HepG2 (cell line): ENCODE results near the gene DRC3. TPM values are rescaled to one million over a fixed set of nuclear protein-coding genes. Genes with fewer than 3 reads are reported as not detected.

Experiments
- ZNF292 ChIP-seq: sonication (generic); formaldehyde crosslinking; IDR thresholded peaks from 2 replicates; pipeline ENCODE4 v1.8.1; 2022; ENCODE audit warnings: mild to moderate bottlenecking, low read depth, missing genetic modification reagents, borderline replicate concordance
- ZNF367 ChIP-seq: sonication (generic); formaldehyde crosslinking; IDR thresholded peaks from 2 replicates; pipeline ENCODE4 v1.4.0; 2020; ENCODE audit warnings: missing genetic modification reagents, borderline replicate concordance
- ZNF550 ChIP-seq: sonication (generic); formaldehyde crosslinking; IDR thresholded peaks from 2 replicates; pipeline ENCODE4 v1.4.0; 2020; ENCODE audit warnings: mild to moderate bottlenecking, missing genetic modification reagents, borderline replicate concordance
- ZNF792 ChIP-seq: IDR thresholded peaks from 2 replicates; pipeline ENCODE4 v1.6.1; 2016
- ZSCAN25 ChIP-seq: sonication (generic); formaldehyde crosslinking; IDR thresholded peaks from 2 replicates; pipeline ENCODE4 v1.8.0; 2022; ENCODE audit warnings: mild to moderate bottlenecking, missing genetic modification reagents
- polyA plus RNA-seq, 8 experiments: library from polyadenylated mRNA; depleted of rRNA in 3 of 8; stranded (reverse) in 7 of 8; unstranded in 1 of 8; fragments of >200 nt; fragmentation: Illumina TruSeq in 4 of 8; extraction: Trizol in 4 of 8; gene quantifications; 2 replicates each; pipeline versions ENCODE4 v1.2.1 to v1.2.3, GENCODE V29; 2011 to 2016; ENCODE audit warnings: low read depth in 4 of 8, missing spikeins in 1 of 8, mixed read lengths in 1 of 8; ENCODE audit not compliant: insufficient read depth in 1 of 8
- total RNA-seq, 5 experiments: library from RNA; depleted of rRNA; stranded (reverse); fragments of >200 nt; fragmentation: Illumina TruSeq; extraction: Trizol; gene quantifications; 2 replicates each; pipeline ENCODE4 v1.2.3, GENCODE V29; 2016; ENCODE audit warnings: low read depth in 1 of 5

Gene DRC3
- total and polyA plus RNA-seq, 2 of the 13 experiments (the other 11 are each of a cell fraction or from before 2014, with no cell fraction given) = 0.53 to 0.87 TPM

- TF ChIP-seq ZNF292 (no peak), ZNF367 (no peak), ZNF550 (CRISPR knock-in tag) (no peak), ZNF792 (CRISPR knock-in tag) (no peak), ZSCAN25 (CRISPR knock-in tag) (no peak)
Observed at GRCh38 chr17:18065546-18065945, 92.9 kb downstream of the DRC3 start (continued).

Other genes with a start within 250 kb of the DRC3 start
- 12.6 and 34.3 TPM in 2 replicates for gene SREBF1, start 135.9 kb upstream of the DRC3 start, total RNA-seq (2016; rRNA removed; fragmentation: Illumina TruSeq; extraction: Trizol)
- 38.0 and 57.5 TPM in 2 replicates for gene SREBF1, start 135.9 kb upstream of the DRC3 start, polyA plus RNA-seq (2011; rRNA removed)
- 4.5 and 4.7 TPM in 2 replicates for gene TOM1L2, start 462 bp upstream of the DRC3 start, total RNA-seq (2016; rRNA removed; fragmentation: Illumina TruSeq; extraction: Trizol)
- gene TOM1L2, start 462 bp upstream of the DRC3 start, polyA plus RNA-seq (2011; rRNA removed) = 7.4 and 9.1 TPM in 2 replicates
- 14.2 and 15.0 TPM in 2 replicates for gene ATPAF2, start 66.3 kb downstream of the DRC3 start, total RNA-seq (2016; rRNA removed; fragmentation: Illumina TruSeq; extraction: Trizol)
- gene ATPAF2, start 66.3 kb downstream of the DRC3 start, polyA plus RNA-seq (2011; rRNA removed) = 16.0 and 16.5 TPM in 2 replicates
- gene GID4, start 66.5 kb downstream of the DRC3 start, total RNA-seq (2016; rRNA removed; fragmentation: Illumina TruSeq; extraction: Trizol) = 4.3 and 5.5 TPM in 2 replicates
- gene GID4, start 66.5 kb downstream of the DRC3 start, polyA plus RNA-seq (2011; rRNA removed) = 4.7 and 6.1 TPM in 2 replicates
- gene DRG2, start 115.1 kb downstream of the DRC3 start, total RNA-seq (2016; rRNA removed; fragmentation: Illumina TruSeq; extraction: Trizol) = 23.0 and 26.6 TPM in 2 replicates
- gene DRG2, start 115.1 kb downstream of the DRC3 start, polyA plus RNA-seq (2011; rRNA removed) = 20.1 and 24.9 TPM in 2 replicates
- gene MYO15A, start 135.9 kb downstream of the DRC3 start, total RNA-seq (2016; rRNA removed; fragmentation: Illumina TruSeq; extraction: Trizol) = 0.07 and 0.18 TPM in 2 replicates
- gene MYO15A, start 135.9 kb downstream of the DRC3 start, polyA plus RNA-seq (2011; rRNA removed) = 0.20 and 0.35 TPM in 2 replicates
- 68.9 and 77.9 TPM in 2 replicates for gene ALKBH5, start 211.0 kb downstream of the DRC3 start, total RNA-seq (2016; rRNA removed; fragmentation: Illumina TruSeq; extraction: Trizol)
- gene ALKBH5, start 211.0 kb downstream of the DRC3 start, polyA plus RNA-seq (2011; rRNA removed) = 76.9 and 81.4 TPM in 2 replicates